Measurements from ENCODE around the gene CCT6B.

Gene CCT6B

DNA sequence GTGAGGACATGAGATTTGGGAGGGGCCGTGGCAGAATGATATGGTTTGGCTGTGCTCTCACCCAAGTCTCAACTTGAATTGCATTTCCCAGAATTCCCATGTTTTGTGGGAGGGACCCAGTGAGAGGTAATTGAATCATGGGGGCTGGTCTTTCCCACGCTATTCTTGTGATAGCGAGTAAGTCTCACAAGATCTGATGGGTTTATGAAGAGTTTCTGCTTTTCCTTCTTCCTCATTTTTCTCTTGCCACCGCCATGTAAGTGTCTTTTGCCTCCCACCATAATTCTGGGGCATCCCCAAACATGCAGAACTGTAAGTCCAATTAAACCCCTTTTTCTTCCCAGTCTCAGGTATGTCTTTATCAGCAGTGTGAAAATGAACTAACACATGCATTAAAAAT, 40.6 kb downstream of the CCT6B start:
- Mint-ChIP-seq H3K4me3 (no peak overlapping the region), H3K4me1 (no peaks in the 10 kb centered on the region), H3K9me3 (no peaks in the 10 kb centered on the region), H3K27ac (no peak overlapping the region), H3K27me3 (no peaks in the 10 kb centered on the region)
- ATAC-seq (no peak), DNase-seq (no peak)

DNA sequence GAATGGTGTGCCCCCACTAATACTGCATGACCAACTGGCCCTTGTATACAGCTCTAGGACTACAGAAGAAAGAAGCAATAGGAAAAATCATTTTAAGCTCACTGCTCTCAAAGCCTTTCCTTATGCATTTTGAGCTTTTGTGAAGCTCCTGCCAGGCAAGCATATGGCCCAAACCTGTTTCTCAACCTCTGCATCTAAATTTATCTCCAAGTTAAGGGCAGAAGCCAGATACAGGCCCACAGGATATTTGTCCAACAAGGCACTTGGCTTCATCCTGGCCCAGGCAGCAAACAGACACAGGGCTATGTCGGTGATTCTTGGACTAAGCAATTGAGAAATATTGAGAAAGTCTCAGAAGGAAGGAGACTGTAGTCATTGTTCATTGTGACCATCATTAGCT, 43.9 kb downstream of the CCT6B start:
- Mint-ChIP-seq H3K4me1 (no peaks in the 10 kb centered on the region), H3K4me3 (no peak overlapping the region), H3K9me3 (no peaks in the 10 kb centered on the region), H3K27me3 (no peaks in the 10 kb centered on the region), H3K27ac (no peak overlapping the region)
- no peak for DNase-seq
- ATAC-seq, result no peak

DNA sequence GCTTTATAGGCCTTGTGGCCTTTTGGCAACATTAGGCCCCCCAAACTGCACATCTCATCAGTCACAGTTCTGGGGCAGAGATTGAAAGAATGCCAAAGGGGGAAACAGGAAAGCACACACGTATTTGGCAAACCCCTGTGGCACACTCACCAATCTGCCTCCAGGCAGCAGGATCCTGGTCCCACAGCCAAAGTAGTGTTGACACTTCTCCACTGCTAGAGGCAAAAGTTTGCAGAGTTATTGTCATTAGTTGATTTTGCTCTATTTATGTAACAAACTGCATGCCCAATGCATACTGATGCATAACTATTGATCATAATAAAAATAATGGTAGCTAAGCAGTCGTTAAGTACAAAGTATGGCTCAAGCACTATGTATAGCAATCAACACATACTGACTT, 45.1 kb downstream of the CCT6B start:
- ATAC-seq (no peak), DNase-seq (no peak)
- no peak overlapping the region for H3K27ac Mint-ChIP-seq
- H3K4me1 Mint-ChIP-seq, result no peaks in the 10 kb centered on the region
- no peaks in the 10 kb centered on the region for H3K9me3 Mint-ChIP-seq
- H3K27me3 Mint-ChIP-seq, result no peaks in the 10 kb centered on the region
- H3K4me3 Mint-ChIP-seq, result no peak overlapping the region

DNA sequence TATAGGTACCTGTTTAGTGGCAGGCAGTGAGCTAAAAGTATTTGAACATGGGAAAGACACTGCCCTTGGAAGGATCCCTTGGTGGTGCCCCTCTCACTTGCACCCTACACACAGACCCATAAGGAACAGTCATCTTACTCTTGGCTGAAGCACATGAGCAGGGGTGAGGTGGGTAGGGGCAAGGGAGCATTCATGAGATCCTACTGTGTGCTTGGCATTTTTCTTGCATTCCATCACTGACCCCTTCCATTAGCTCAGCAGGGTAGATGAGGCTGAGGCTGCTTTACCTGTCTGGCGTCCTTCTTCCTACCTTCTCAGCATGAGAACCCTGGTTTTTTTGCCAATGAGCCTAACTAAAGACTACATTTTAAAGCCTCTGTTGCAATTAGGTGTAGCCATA, 48.3 kb downstream of the CCT6B start:
- Mint-ChIP-seq H3K27ac (no peak overlapping the region), H3K4me3 (no peak overlapping the region), H3K9me3 (no peaks in the 10 kb centered on the region), H3K4me1 (no peaks in the 10 kb centered on the region), H3K27me3 (no peaks in the 10 kb centered on the region)
- DNase-seq, result no peak
- ATAC-seq, result no peak

DNA sequence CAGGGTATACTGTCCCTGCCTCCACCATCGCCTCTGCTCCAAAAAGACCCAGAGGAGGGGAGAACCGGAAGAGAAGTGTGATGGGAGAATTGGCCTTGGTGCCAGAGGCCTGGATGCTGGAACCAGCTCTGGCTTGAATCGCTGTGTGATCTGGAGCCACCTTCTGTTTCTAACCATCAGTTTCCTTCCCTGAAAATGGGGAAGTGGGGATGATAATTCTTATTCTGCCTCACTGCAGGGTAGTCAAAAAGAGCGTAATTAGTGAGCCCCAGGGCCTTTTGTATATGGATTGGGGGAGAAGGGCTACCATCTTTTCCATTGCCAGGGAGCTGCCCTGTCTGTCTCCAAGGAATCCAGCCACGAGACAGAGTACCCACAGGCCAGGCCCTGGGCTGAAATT, 52.2 kb downstream of the CCT6B start:
- Mint-ChIP-seq H3K27me3 (no peaks in the 10 kb centered on the region), H3K4me3 (no peak overlapping the region), H3K9me3 (no peaks in the 10 kb centered on the region), H3K4me1 (no peaks in the 10 kb centered on the region), H3K27ac (peak overlapping the region in 1 of 2 donors; percentile 31)
- no peak for DNase-seq
- no peak for ATAC-seq

DNA sequence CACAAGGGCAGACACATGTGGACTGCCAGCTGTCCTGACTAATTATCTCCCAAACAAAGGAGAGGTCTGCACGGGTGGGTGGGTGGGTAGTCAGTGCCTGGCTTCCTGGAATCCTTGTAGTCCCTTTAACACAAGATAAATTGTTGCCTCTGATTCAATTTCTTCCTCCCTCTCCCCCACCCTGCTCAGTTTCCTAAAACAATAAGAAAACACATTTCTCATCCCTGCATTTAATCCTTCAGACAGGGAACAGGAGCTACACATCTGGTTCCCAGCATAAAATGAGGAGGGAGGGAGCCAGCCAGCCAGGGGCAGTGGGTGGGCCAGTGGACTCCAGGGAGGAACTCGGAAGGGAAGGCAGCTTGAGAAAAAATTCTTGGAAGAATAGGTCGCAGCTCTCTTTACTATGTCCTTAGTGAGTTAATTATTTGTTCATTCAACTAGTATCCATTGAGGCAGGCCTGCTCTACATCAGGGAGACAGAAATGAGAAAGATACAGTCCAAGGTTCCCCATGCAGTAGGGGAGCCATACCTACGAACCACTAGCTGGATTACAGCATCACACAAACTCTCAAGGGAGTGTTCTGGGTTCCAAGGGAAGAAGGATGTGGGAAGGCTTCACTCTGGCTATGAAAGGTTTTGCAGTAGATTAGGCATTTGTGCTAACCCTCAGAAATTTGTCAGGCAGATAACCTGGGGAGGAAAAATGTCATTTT, 58.3 kb downstream of the CCT6B start:
- no peak for ATAC-seq
- no peak overlapping the region for H3K27ac Mint-ChIP-seq

DNA sequence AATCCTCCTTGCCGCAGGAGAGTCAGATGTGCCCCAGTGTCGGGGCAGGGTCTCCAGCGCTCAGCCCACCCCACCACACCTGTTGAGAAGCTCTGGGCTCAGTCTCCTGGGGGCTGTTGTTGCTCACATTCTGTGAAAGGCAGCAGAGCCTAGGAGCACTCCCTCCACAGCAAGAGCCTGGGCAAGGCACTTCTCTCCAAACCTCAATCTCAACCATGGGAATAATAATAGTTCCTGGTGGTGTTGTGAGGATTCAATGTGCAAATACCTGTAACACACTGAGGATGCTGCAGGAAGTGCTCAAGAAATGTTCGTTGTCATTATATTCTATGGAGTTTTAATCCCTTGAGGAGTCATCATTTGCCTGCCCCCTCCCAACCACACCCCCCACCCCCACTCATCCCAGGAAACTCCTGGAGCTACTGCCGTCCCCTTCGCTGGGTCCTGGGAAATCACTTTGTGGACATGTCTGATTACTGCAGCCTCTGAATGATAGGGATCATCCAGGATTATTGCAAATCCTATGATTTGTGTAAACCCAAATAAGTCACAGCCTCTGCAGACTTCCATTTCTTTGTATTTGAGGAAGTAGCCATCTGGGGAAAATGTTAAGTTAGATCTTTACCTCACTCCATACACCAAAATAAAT, 61.5 kb downstream of the CCT6B start:
- Mint-ChIP-seq H3K4me1 (no peaks in the 10 kb centered on the region), H3K27ac (peak overlapping the region in 1 of 2 donors; percentile 77), H3K27me3 (peaks cover 52% of the 10 kb centered on the region), H3K4me3 (no peak overlapping the region), H3K9me3 (no peaks in the 10 kb centered on the region)
- no peak for ATAC-seq
- DNase-seq, result no peak

More for the DNA sequence above, 58.3 kb downstream of the CCT6B start:
- Mint-ChIP-seq H3K4me3 (no peak overlapping the region), H3K27me3 (peaks cover 22% of the 10 kb centered on the region), H3K4me1 (no peaks in the 10 kb centered on the region), H3K9me3 (no peaks in the 10 kb centered on the region)
- DNase-seq, result no peak

DNA sequence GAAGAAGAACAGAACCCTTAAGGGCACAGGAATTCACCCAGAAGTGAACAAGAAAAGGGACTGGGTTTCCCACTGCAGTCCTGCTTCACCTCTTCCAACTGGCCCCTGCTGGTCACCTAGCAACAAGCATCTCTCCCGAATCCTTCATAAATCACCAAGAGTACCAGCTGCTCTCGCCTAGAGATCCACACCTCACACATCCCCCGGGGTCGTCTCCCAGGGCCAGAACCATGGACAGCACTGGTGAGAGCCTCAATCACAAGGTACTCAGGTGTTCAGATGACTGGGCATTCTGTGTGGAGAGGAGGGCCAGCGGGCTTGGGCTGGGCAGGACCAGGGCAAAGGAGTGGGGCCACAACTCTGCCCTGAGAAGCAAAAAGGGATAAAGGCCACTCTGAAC, 65.9 kb downstream of the CCT6B start:
- Mint-ChIP-seq H3K4me3 (no peak overlapping the region), H3K27me3 (peaks cover 61% of the 10 kb centered on the region), H3K4me1 (no peaks in the 10 kb centered on the region), H3K9me3 (no peaks in the 10 kb centered on the region), H3K27ac (no peak overlapping the region)
- ATAC-seq, result no peak
- no peak for DNase-seq

DNA sequence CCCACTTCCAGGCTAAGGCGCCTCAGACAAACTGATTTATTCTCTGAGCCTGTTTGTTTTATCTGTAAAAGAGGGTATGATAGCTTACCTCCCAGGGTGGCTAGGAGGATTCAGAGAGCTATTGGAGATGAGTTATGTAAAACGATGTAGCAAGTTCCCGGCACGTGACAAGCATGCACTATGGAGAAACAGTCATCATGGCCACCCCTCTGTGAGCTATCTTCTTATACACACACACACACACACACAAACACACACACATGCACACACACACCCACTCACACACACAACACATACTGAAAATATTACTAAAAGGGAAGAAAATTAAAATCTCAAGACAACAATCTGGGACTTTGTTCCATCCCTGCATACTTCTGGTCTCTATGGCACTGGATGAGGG, 66.3 kb downstream of the CCT6B start:
- no peaks in the 10 kb centered on the region for H3K9me3 Mint-ChIP-seq
- ATAC-seq (no peak), DNase-seq (no peak)
- H3K4me1 Mint-ChIP-seq, result no peaks in the 10 kb centered on the region
- H3K4me3 Mint-ChIP-seq, result no peak overlapping the region
- no peak overlapping the region for H3K27ac Mint-ChIP-seq
- H3K27me3 Mint-ChIP-seq, result peaks cover 65% of the 10 kb centered on the region

DNA sequence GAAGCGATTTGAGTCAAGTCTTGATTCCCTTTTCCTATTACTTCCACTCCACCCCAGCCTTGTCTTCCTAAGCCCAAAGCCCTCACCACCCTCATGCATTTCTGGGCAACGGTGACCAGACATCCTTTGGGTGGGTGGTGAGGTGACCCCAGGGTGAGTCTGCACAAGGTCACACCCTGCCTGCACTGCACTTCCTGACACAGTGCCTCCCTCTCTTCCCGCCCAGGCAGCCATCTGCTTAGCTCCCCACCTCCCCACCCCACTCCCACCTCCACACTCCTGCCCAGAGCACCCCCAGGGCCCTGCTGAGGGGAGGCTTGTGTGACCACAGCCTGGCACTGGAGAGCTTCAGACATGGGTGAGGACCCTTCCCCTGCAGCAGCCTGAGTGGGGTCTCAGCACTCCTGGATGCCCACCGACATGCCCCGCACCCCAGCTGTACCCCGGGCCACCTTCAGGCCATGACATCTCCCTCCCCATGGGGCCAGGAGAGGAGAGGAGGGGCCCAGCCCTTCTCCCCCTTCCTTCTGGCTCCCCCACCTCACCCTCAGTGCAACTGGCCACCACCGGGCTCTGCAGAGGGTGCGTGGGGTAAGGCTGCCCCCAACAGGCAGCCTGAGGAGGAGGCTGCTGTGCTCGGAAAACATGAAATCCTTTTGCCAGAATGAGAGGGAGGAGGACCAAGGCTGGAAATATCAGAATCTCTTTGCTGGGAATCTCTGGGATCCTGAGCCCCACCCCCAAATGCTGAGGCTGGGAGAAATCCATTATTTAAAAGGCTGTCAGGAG, 68.6 kb downstream of the CCT6B start:
- Mint-ChIP-seq H3K27me3 (peaks cover 62% of the 10 kb centered on the region), H3K27ac (no peak overlapping the region), H3K4me1 (no peaks in the 10 kb centered on the region), H3K9me3 (no peaks in the 10 kb centered on the region), H3K4me3 (no peak overlapping the region)
- DNase-seq (peak in 1 of 2 donors; percentile 6), ATAC-seq (peak; percentile 57)

DNA sequence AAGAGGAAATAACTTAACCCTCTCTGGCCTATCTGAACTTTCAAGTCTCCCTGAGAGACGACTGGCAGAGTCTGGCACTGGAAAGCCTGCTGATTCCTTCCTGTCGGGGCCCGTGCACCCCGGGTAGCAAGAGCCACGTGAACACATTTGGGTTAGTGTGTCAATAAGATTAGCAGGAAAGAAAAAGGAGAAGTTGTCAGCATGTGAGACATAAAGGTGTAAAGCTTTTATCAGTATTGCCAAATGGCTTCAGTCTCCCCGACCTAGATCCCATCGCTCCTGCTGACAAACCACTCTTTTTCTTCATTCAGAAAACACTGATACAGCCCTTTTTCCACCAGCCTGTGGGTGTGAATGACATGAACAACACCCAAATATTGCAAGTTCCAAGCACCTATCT, 74.4 kb downstream of the CCT6B start:
- Mint-ChIP-seq H3K4me3 (no peak overlapping the region), H3K4me1 (no peaks in the 10 kb centered on the region), H3K27me3 (peaks cover 59% of the 10 kb centered on the region), H3K9me3 (no peaks in the 10 kb centered on the region), H3K27ac (no peak overlapping the region)
- no peak for ATAC-seq
- no peak for DNase-seq

DNA sequence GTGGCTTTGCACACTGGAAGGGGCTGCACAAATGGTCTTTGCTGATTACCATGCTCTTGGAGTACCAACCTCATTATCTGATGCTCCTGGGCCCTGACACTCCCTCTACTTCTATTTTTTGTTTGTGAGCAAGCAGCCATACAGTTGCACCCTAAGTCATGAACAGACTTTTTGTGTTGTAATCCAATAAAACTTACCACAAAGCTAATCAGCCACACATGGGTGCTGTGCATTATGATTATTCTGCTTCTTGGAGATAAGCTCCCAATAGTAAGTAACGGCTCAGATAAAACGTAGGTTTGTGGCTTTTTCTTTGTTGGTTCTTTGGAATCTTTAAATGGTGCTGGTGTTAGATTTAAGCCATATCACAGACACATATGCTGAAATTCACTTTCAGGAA, 76.2 kb downstream of the CCT6B start:
- Mint-ChIP-seq H3K27ac (no peak overlapping the region), H3K9me3 (peaks cover 0 to under 1% of the 10 kb centered on the region in 2 donors), H3K4me3 (no peak overlapping the region), H3K27me3 (peaks cover 57% of the 10 kb centered on the region), H3K4me1 (no peaks in the 10 kb centered on the region)
- no peak for DNase-seq
- ATAC-seq, result no peak

DNA sequence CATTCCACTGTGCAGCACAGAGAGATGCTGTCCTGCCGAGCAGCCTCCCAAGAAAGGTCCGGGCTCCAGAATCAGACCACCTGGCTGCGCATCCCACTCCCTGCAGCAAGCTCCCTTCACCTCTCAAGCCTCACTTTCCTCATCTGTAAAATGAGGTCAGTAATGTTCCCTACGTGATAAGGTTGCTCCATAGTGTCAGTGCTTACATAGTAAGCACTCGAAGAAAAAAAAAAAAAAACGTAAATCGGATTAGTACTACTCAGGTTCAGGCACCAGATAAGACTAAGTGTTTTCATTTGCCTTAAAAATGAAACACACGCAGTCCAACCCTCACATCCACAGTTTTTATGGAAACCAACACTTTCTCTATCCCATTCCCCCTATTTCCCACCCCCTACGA, 76.7 kb downstream of the CCT6B start:
- DNase-seq (no peak), ATAC-seq (no peak)
- H3K4me3 Mint-ChIP-seq, result no peak overlapping the region
- H3K9me3 Mint-ChIP-seq, result peaks cover 0 to 5% of the 10 kb centered on the region in 2 donors
- H3K27me3 Mint-ChIP-seq, result peaks cover 57% of the 10 kb centered on the region
- H3K27ac Mint-ChIP-seq, result no peak overlapping the region
- H3K4me1 Mint-ChIP-seq, result no peaks in the 10 kb centered on the region

DNA sequence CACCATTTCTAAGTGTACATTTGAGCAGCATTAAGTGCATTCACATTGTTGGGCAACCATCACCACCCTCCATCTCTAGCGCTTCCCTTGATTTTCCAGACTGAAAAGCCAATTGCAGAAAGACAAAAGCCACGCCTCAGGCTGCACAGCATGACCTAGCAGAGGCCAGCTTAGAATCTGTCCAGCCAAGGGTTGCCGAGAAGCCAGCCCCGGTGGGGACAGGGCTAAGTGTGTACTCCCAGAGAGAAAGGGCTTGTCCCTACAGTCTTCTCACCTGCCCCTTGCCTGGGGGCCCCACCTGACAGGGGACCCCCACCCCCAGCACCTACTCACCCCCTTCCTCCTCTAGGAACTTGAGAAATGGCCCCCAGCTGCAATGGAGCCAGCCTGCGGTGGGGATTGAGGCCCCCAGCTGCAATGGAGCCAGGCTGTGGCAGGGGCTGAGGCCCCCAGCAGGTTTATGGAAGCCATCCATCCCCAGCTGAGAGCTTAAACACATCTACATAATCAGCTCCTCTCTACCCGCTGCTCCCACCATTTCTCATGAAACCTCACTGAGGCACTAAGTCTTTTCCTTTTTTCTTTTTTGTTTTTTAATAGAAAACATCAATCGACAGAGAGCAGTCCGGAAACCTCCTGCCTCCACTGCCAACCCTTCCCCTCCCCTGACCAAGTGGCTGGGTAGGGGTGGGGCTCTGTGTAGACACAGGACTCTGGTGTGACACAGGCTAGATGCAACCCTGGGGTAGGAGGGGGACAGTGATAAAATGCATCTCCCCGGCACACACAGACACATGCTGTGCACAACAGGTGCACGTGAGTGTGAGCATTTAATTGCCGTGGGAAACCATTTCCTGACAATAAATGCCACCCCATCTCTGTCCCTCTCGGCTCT, 77.9 kb downstream of the CCT6B start:
- peaks cover 0 to 7% of the 10 kb centered on the region in 2 donors for H3K9me3 Mint-ChIP-seq
- DNase-seq (no peak), ATAC-seq (no peak)
- H3K4me1 Mint-ChIP-seq, result no peaks in the 10 kb centered on the region
- H3K27ac Mint-ChIP-seq, result peak overlapping the region in 1 of 2 donors; percentile 20
- no peak overlapping the region for H3K4me3 Mint-ChIP-seq
- peaks cover 64% of the 10 kb centered on the region for H3K27me3 Mint-ChIP-seq

DNA sequence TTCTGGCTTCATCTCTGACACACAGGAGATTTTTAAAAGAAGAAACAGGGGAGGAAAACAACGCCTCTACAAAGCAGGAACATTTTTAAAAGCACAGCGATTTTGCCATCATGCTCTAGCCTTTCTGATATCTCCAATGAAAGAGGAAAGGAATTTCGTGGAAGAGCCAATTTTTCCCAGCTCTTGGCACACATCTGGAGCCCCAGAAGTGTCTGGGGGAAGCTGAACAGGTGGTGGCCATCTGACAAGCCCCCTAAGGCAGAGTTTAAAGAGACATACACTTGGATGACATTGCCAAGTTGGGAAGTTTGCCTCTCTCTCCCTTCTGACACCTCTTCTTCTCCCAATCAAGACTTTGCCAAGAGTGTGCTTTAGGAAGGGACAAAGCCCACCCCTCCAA, 82.1 kb downstream of the CCT6B start:
- H3K4me3 Mint-ChIP-seq, result no peak overlapping the region
- peaks cover 0 to 7% of the 10 kb centered on the region in 2 donors for H3K9me3 Mint-ChIP-seq
- H3K27ac Mint-ChIP-seq, result no peak overlapping the region
- DNase-seq (no peak), ATAC-seq (no peak)
- H3K4me1 Mint-ChIP-seq, result no peaks in the 10 kb centered on the region
- peaks cover 49% of the 10 kb centered on the region for H3K27me3 Mint-ChIP-seq
